CD14-positive monocyte (primary cell): Measurements from ENCODE around the gene SYS1. TPM values are rescaled to one million over a fixed set of nuclear protein-coding genes. Genes with fewer than 3 reads are reported as not detected.

Source experiments
- DNase-seq, 3 donors: peaks; one replicate each; pipeline ENCODE4 v3.0.0-alpha.2; 2011 to 2022
- H2AFZ ChIP-seq: 2 replicates; pipeline ENCODE4 v1.6.0; 2012; ENCODE audit warnings: mild to moderate bottlenecking, low read depth, low read length, inconsistent platforms; ENCODE audit not compliant: insufficient read depth, poor library complexity, severe bottlenecking
- H3K27ac ChIP-seq, 2 donors: 1 replicate in 1 of 2; 2 replicates in 1 of 2; pipeline ENCODE4 v1.5.1; 2012 to 2013; ENCODE audit warnings: low read length in 2 of 2, control low read depth in 1 of 2, inconsistent platforms in 1 of 2, low read depth in 1 of 2, mild to moderate bottlenecking in 1 of 2
- H3K27me3 ChIP-seq, 2 donors: one replicate each; pipeline versions ENCODE4 v1.6.0 to v1.6.1; 2011 to 2013; ENCODE audit warnings: low read length in 2 of 2; ENCODE audit not compliant: control insufficient read depth in 2 of 2, insufficient read depth in 2 of 2
- H3K36me3 ChIP-seq, 2 donors: replicated peaks in 1 of 2; 1 replicate in 1 of 2; 2 replicates in 1 of 2; pipeline versions ENCODE4 v1.5.1 to v1.6.1; 2012 to 2013; ENCODE audit warnings: low read length in 2 of 2, control low read depth in 1 of 2, inconsistent platforms in 1 of 2, mild to moderate bottlenecking in 1 of 2; ENCODE audit not compliant: insufficient read depth in 2 of 2, control insufficient read depth in 1 of 2
- H3K4me1 ChIP-seq, 2 donors: 1 replicate in 1 of 2; 2 replicates in 1 of 2; pipeline versions ENCODE4 v1.5.1 to v1.6.1; 2012 to 2013; ENCODE audit warnings: low read length in 2 of 2, control low read depth in 1 of 2, inconsistent platforms in 1 of 2, mild to moderate bottlenecking in 1 of 2, moderate library complexity in 1 of 2; ENCODE audit not compliant: insufficient read depth in 2 of 2, control insufficient read depth in 1 of 2
- H3K4me2 ChIP-seq: replicated peaks from 2 replicates; pipeline ENCODE3; 2012; ENCODE audit warnings: low read length, moderate library complexity, mild to moderate bottlenecking; ENCODE audit not compliant: poor library complexity, severe bottlenecking; ENCODE audit errors: extremely low read depth
- H3K4me3 ChIP-seq, 3 experiments: fragments of 200-600 bp in 1 of 3; sonication (generic) in 1 of 3; replicated peaks in 1 of 3; 1 replicate in 2 of 3; 2 replicates in 1 of 3; pipeline ENCODE4 v1.5.1; 2011 to 2013; ENCODE audit warnings: low read length in 3 of 3, mild to moderate bottlenecking in 3 of 3, control low read depth in 2 of 3, low read depth in 2 of 3, inconsistent platforms in 1 of 3, moderate library complexity in 1 of 3
- H3K79me2 ChIP-seq: 2 replicates; pipeline ENCODE4 v1.6.0; 2012; ENCODE audit warnings: mild to moderate bottlenecking, control low read depth, inconsistent platforms, low read length, moderate library complexity; ENCODE audit not compliant: insufficient read depth
- H3K9ac ChIP-seq: 2 replicates; pipeline ENCODE4 v1.6.0; 2017; ENCODE audit warnings: low read length, mild to moderate bottlenecking; ENCODE audit not compliant: insufficient read depth, poor library complexity, severe bottlenecking
- H3K9me3 ChIP-seq, 2 donors: replicated peaks in 1 of 2; 1 replicate in 1 of 2; 2 replicates in 1 of 2; pipeline versions ENCODE4 v1.5.1 to v1.6.1; 2012 to 2013; ENCODE audit warnings: low read length in 2 of 2, control low read depth in 1 of 2; ENCODE audit not compliant: control insufficient read depth in 1 of 2, insufficient read depth in 1 of 2
- H4K20me1 ChIP-seq: 2 replicates; pipeline ENCODE4 v1.6.0; 2012; ENCODE audit warnings: mild to moderate bottlenecking, low read length, control low read depth, moderate library complexity; ENCODE audit not compliant: insufficient read depth
- H3K27ac Mint-ChIP-seq, 7 donors: one replicate each; pipeline ENCODE4 v1.8.0; 2020; ENCODE audit warnings: mild to moderate bottlenecking in 7 of 7, mixed read lengths in 7 of 7, moderate library complexity in 6 of 7, inconsistent platforms in 2 of 7
- H3K27me3 Mint-ChIP-seq, 3 donors: one replicate each; pipeline ENCODE4 v1.8.0; 2021 to 2022; ENCODE audit warnings: low read depth in 3 of 3, mild to moderate bottlenecking in 3 of 3, mixed read lengths in 3 of 3, moderate library complexity in 3 of 3, inconsistent platforms in 1 of 3
- H3K36me3 Mint-ChIP-seq, 2 donors: one replicate each; pipeline ENCODE4 v1.8.0; 2020; ENCODE audit warnings: mixed read lengths in 2 of 2, inconsistent platforms in 1 of 2, mild to moderate bottlenecking in 1 of 2
- H3K4me1 Mint-ChIP-seq: one replicate; pipeline ENCODE4 v1.8.0; 2020; ENCODE audit warnings: mild to moderate bottlenecking, mixed read lengths
- H3K4me3 Mint-ChIP-seq, 2 donors: one replicate each; pipeline ENCODE4 v1.8.0; 2020; ENCODE audit warnings: mild to moderate bottlenecking in 2 of 2, mixed read lengths in 2 of 2, moderate library complexity in 1 of 2
- H3K9me3 Mint-ChIP-seq, 7 donors: one replicate each; pipeline ENCODE4 v1.8.0; 2020 to 2022; ENCODE audit warnings: mixed read lengths in 7 of 7, mild to moderate bottlenecking in 6 of 7, moderate library complexity in 6 of 7, inconsistent platforms in 2 of 7
- CTCF ChIP-seq: fragments of 200-600 bp; IDR thresholded peaks from one replicate; pipeline ENCODE4 v1.8.0; 2022; ENCODE audit warnings: antibody characterized with exemption, mild to moderate bottlenecking
- WGBS: methylation state at CpG from one replicate; pipeline ENCODE4 v1.1.5; 2013; ENCODE audit warnings: missing lambda C conversion rate; ENCODE audit not compliant: insufficient coverage; 5-methylcytosine and 5-hydroxymethylcytosine counted together
- intact Hi-C, 2 donors: fragments of 100-400 bp; cut with micrococcal nuclease; formaldehyde crosslinking; loops; one replicate each; pipeline versions ENCODE4 v1.15.0 to v1.15.1; 2023
- polyA plus RNA-seq, 3 donors: library from polyadenylated mRNA; depleted of rRNA in 1 of 3; unstranded in 2 of 3; stranded (reverse) in 1 of 3; fragments of 300-500 nt in 2 of 3; fragments of >200 nt in 1 of 3; fragmentation: Illumina TruSeq in 2 of 3; gene quantifications; 1 replicate in 2 of 3; 2 replicates in 1 of 3; pipeline ENCODE4 v1.2.3, GENCODE V29; 2012 to 2021

Gene SYS1
- polyA plus RNA-seq, 3 donors = 16.8 to 23.1 (median 22.1) TPM

DNA sequence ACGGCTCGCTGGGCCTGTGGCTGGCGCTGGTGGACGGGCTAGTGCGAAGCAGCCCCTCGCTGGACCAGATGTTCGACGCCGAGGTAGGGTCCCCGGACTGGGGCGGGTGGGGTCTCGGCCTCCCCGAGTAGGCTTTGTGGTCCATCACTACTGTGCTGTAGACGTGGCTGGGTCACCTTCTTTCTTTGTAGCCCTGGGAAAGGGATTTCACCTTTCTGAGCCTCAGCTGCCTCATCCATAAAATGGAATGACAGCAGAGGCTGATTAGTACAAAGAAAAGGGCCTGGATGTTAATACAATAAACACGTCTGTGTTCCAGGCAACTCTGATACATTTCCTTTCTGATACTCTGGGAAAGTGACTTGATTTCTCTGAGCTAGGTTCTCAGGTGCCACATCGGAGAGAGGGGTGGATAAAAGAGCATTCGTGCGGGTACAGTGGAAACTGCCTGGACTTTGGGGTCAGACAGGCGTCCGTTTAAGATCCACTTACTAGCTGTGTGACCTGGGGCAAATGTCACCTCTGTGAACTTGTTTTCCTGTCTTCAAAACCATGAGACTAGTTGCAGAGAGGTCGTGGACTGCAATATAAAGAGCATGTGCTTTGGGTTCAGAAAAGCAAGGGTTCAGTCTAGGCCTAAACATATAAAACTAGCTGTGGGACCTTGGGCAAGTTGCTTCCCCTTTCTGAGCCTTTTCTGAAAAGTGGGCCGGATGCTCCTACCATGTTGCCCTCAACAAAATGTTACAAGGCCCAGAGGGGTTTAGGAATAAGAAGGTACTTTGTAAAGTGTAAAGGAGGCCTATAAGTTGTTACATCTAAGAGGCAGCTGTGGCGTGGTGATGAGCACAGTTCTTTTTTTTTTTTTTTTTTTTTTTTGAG is 896 bp downstream of the SYS1 start:
- Mint-ChIP-seq H3K9me3 (peaks cover 0 to 3% (median 0%) of the 10 kb centered on the region in 7 donors), H3K4me1 (peaks cover 62% of the 10 kb centered on the region), H3K36me3 (peaks cover 32 to 33% of the 10 kb centered on the region in 2 donors), H3K4me3 (peak overlapping the region; percentile 95 to 99), H3K27me3 (peaks cover 0 to 2% (median 0%) of the 10 kb centered on the region in 3 donors), H3K27ac (peak overlapping the region; percentile 99 to 100 (median 100))
- H2AFZ ChIP-seq = peak overlapping the region; percentile 70
- peaks cover 23 to 30% of the 10 kb centered on the region in 2 donors for H3K36me3 ChIP-seq
- no peaks in the 10 kb centered on the region for H3K27me3 ChIP-seq
- H3K27ac ChIP-seq = peak overlapping the region; percentile 89 to 98
- H4K20me1 ChIP-seq = peaks cover 49% of the 10 kb centered on the region
- peaks cover 54 to 69% of the 10 kb centered on the region in 2 donors for H3K4me1 ChIP-seq
- no peaks in the 10 kb centered on the region for H3K9me3 ChIP-seq
- peak overlapping the region; percentile 98 for H3K4me2 ChIP-seq
- DNase-seq = no peak
- WGBS = 24% methylated on average over 15 of the region's 23 CpGs
- no peak for TF ChIP-seq CTCF
- peak overlapping the region; percentile 77 for H3K9ac ChIP-seq
- intact Hi-C loops = loop anchor here in 1 of 2 donors (5.0 kb wide), 1 partner anchor 42 kb away; no protein-coding TSS in a partner anchor
- peaks cover 20% of the 10 kb centered on the region for H3K79me2 ChIP-seq
- peak overlapping the region; percentile 66 to 91 (median 77) for H3K4me3 ChIP-seq

- H3K36me3 Mint-ChIP-seq = peaks cover 34 to 36% of the 10 kb centered on the region in 2 donors
- no peaks in the 10 kb centered on the region for H3K27me3 Mint-ChIP-seq
- H3K9me3 Mint-ChIP-seq = peaks cover 0 to 3% (median 0%) of the 10 kb centered on the region in 7 donors
- H4K20me1 ChIP-seq = peaks cover 49% of the 10 kb centered on the region
- no peak overlapping the region for H3K4me2 ChIP-seq
- peaks cover 23 to 30% of the 10 kb centered on the region in 2 donors for H3K36me3 ChIP-seq
- H3K27me3 ChIP-seq = no peaks in the 10 kb centered on the region
- peaks cover 60% of the 10 kb centered on the region for H3K4me1 Mint-ChIP-seq
- intact Hi-C loops = loop anchor here in 1 of 2 donors (5.0 kb wide), 1 partner anchor 52 kb away; the partner anchor contains the start of gene PIGT
- no peak for TF ChIP-seq CTCF
- H2AFZ ChIP-seq = no peak overlapping the region
- 100% methylated on average over 1 of the region's 5 CpGs for WGBS
- no peak overlapping the region for H3K27ac ChIP-seq
- H3K79me2 ChIP-seq = peaks cover 20% of the 10 kb centered on the region
- no peak overlapping the region for H3K4me3 ChIP-seq
- H3K9me3 ChIP-seq = no peaks in the 10 kb centered on the region
- H3K27ac Mint-ChIP-seq = peak overlapping the region in 2 of 7 donors; percentile 42 to 51
- DNase-seq = no peak
- H3K4me1 ChIP-seq = peaks cover 52 to 61% of the 10 kb centered on the region in 2 donors
- H3K9ac ChIP-seq = no peak overlapping the region
- no peak overlapping the region for H3K4me3 Mint-ChIP-seq
Measured at GRCh38 chr20:45365444-45365970, 2.6 kb downstream of the SYS1 start.
